H9 (cell line): ENCODE results near the gene TIMELESS. TPM values are rescaled to one million over a fixed set of nuclear protein-coding genes. Genes with fewer than 3 reads are reported as not detected.

ENCODE experiments used
- DNase-seq: peaks from one replicate; pipeline ENCODE4 v3.0.0-alpha.2; 2017
- H2AFZ ChIP-seq: one replicate; pipeline ENCODE4 v1.6.1; 2013; ENCODE audit warnings: mild to moderate bottlenecking, low read length, control low read depth, moderate library complexity
- H2AK5ac ChIP-seq: 2 replicates; pipeline ENCODE4 v1.6.1; 2013; ENCODE audit warnings: low read length, control low read depth, mixed read lengths; ENCODE audit not compliant: insufficient read length
- H2BK120ac ChIP-seq: one replicate; pipeline ENCODE4 v1.6.1; 2013; ENCODE audit warnings: low read depth, mild to moderate bottlenecking, low read length, control low read depth, inconsistent platforms; ENCODE audit not compliant: poor library complexity, severe bottlenecking
- H2BK12ac ChIP-seq: 2 replicates; pipeline ENCODE4 v1.6.1; 2013; ENCODE audit warnings: low read length, control low read depth, mixed read lengths, low read depth; ENCODE audit not compliant: insufficient read length
- H2BK15ac ChIP-seq: 2 replicates; pipeline ENCODE4 v1.6.1; 2013; ENCODE audit warnings: low read depth, low read length, control low read depth
- H2BK20ac ChIP-seq: one replicate; pipeline ENCODE4 v1.6.1; 2013; ENCODE audit warnings: low read depth, mild to moderate bottlenecking, low read length, control low read depth, inconsistent platforms; ENCODE audit not compliant: poor library complexity, severe bottlenecking
- H2BK5ac ChIP-seq: 2 replicates; pipeline ENCODE4 v1.6.1; 2013; ENCODE audit warnings: low read length, control low read depth, mixed read lengths; ENCODE audit not compliant: insufficient read length
- H3K14ac ChIP-seq: 2 replicates; pipeline ENCODE4 v1.6.1; 2013; ENCODE audit warnings: low read length, control low read depth; ENCODE audit not compliant: insufficient read depth
- H3K18ac ChIP-seq: 2 replicates; pipeline ENCODE4 v1.6.1; 2013; ENCODE audit warnings: low read depth, mild to moderate bottlenecking, mixed read lengths, low read length, control low read depth; ENCODE audit not compliant: insufficient read length
- H3K23ac ChIP-seq: 2 replicates; pipeline ENCODE4 v1.6.1; 2013; ENCODE audit warnings: low read length, control low read depth, mixed read lengths, low read depth; ENCODE audit not compliant: insufficient read length
- H3K23me2 ChIP-seq: 2 replicates; pipeline ENCODE4 v1.6.1; 2013; ENCODE audit warnings: low read depth, mild to moderate bottlenecking, mixed read lengths, low read length, control low read depth; ENCODE audit not compliant: insufficient read length, poor library complexity, severe bottlenecking
- H3K27ac ChIP-seq: 2 replicates; pipeline ENCODE4 v1.5.1; 2013; ENCODE audit warnings: low read length, control low read depth, mixed read lengths, low read depth; ENCODE audit not compliant: insufficient read length
- H3K27me3 ChIP-seq: 2 replicates; pipeline ENCODE4 v1.6.1; 2013; ENCODE audit warnings: low read length, control low read depth, inconsistent platforms; ENCODE audit not compliant: insufficient read depth
- H3K4ac ChIP-seq: 2 replicates; pipeline ENCODE4 v1.6.1; 2013; ENCODE audit warnings: low read depth, mild to moderate bottlenecking, control low read depth, inconsistent platforms, low read length, moderate library complexity
- H3K4me1 ChIP-seq: 2 replicates; pipeline ENCODE4 v1.6.1; 2013; ENCODE audit warnings: low read length, control low read depth, inconsistent platforms; ENCODE audit not compliant: insufficient read depth
- H3K4me2 ChIP-seq: 2 replicates; pipeline ENCODE4 v1.6.1; 2013; ENCODE audit warnings: low read length, control low read depth, mixed read lengths; ENCODE audit not compliant: insufficient read length, insufficient read depth
- H3K56ac ChIP-seq: 2 replicates; pipeline ENCODE4 v1.6.1; 2013; ENCODE audit warnings: low read depth, mild to moderate bottlenecking, mixed read lengths, low read length, control low read depth; ENCODE audit not compliant: insufficient read length
- H3K79me1 ChIP-seq: 2 replicates; pipeline ENCODE4 v1.6.1; 2013; ENCODE audit warnings: low read depth, mild to moderate bottlenecking, moderate library complexity, low read length, control low read depth, inconsistent platforms; ENCODE audit not compliant: insufficient read depth, poor library complexity, severe bottlenecking
- H3K79me2 ChIP-seq: 2 replicates; pipeline ENCODE4 v1.6.1; 2013; ENCODE audit warnings: low read length, control low read depth, inconsistent platforms; ENCODE audit not compliant: insufficient read depth
- H3K9ac ChIP-seq: 2 replicates; pipeline ENCODE4 v1.6.1; 2013; ENCODE audit warnings: low read length, control low read depth, mixed read lengths; ENCODE audit not compliant: insufficient read length; ENCODE audit errors: extremely low read depth
- H3K9me3 ChIP-seq: one replicate; pipeline ENCODE4 v1.6.1; 2013; ENCODE audit warnings: low read depth, low read length, inconsistent platforms; ENCODE audit not compliant: control insufficient read depth
- H3T11ph ChIP-seq: one replicate; pipeline ENCODE4 v1.6.1; 2013; ENCODE audit warnings: mild to moderate bottlenecking, low read length, control low read depth, inconsistent platforms
- H4K20me1 ChIP-seq: one replicate; pipeline ENCODE4 v1.6.1; 2013; ENCODE audit not compliant: control insufficient read depth, insufficient read length, insufficient read depth
- H4K5ac ChIP-seq: 2 replicates; pipeline ENCODE4 v1.6.1; 2013; ENCODE audit warnings: low read depth, mild to moderate bottlenecking, mixed read lengths, low read length, control low read depth; ENCODE audit not compliant: insufficient read length
- H4K8ac ChIP-seq: replicated peaks from 2 replicates; pipeline ENCODE4 v1.6.1; 2013; ENCODE audit warnings: low read length, control low read depth, mixed read lengths, low read depth; ENCODE audit not compliant: insufficient read length
- H4K91ac ChIP-seq: 2 replicates; pipeline ENCODE4 v1.6.1; 2013; ENCODE audit warnings: low read depth, mild to moderate bottlenecking, moderate library complexity, mixed read lengths, low read length, control low read depth; ENCODE audit not compliant: insufficient read length
- H3K27ac Mint-ChIP-seq, 3 experiments: 2 replicates in 2 of 3; 3 replicates in 1 of 3; pipeline ENCODE4 v1.8.0; 2020 to 2021; ENCODE audit warnings: mixed read lengths in 3 of 3, mild to moderate bottlenecking in 1 of 3, moderate library complexity in 1 of 3
- H3K27me3 Mint-ChIP-seq: 2 replicates; pipeline ENCODE4 v1.8.0; 2021; ENCODE audit warnings: low read depth, mild to moderate bottlenecking, moderate library complexity, mixed read lengths
- H3K36me3 Mint-ChIP-seq, 3 experiments: 2 replicates in 2 of 3; 3 replicates in 1 of 3; pipeline ENCODE4 v1.8.0; 2020 to 2021; ENCODE audit warnings: low read depth in 3 of 3, mixed read lengths in 3 of 3; ENCODE audit not compliant: insufficient read depth in 1 of 3
- H3K4me1 Mint-ChIP-seq, 2 experiments: 2 replicates each; pipeline ENCODE4 v1.8.0; 2020; ENCODE audit warnings: mixed read lengths in 2 of 2
- H3K4me3 Mint-ChIP-seq, 2 experiments: 2 replicates in 1 of 2; 3 replicates in 1 of 2; pipeline ENCODE4 v1.8.0; 2020 to 2021; ENCODE audit warnings: mild to moderate bottlenecking in 2 of 2, mixed read lengths in 2 of 2, moderate library complexity in 1 of 2
- H3K9me3 Mint-ChIP-seq, 2 experiments: 2 replicates in 1 of 2; 3 replicates in 1 of 2; pipeline ENCODE4 v1.8.0; 2020; ENCODE audit warnings: mild to moderate bottlenecking in 2 of 2, mixed read lengths in 2 of 2, moderate library complexity in 1 of 2
- CTCF ChIP-seq: fragments of 200-600 bp; sonication (generic); conservative IDR thresholded peaks from 3 replicates; pipeline ENCODE4 v1.8.0; 2021; ENCODE audit warnings: antibody characterized with exemption, mild to moderate bottlenecking
- WGBS: extraction: QIAGEN DNeasy Blood & Tissue Kit; methylation state at CpG from one replicate; pipeline ENCODE4 v1.1.7; 2013; ENCODE audit warnings: missing lambda C conversion rate, low lambda C conversion rate, mixed read lengths; ENCODE audit not compliant: insufficient read length; ENCODE audit errors: extremely low coverage; 5-methylcytosine and 5-hydroxymethylcytosine counted together
- total RNA-seq: library from RNA; stranded (reverse); gene quantifications from 2 replicates; pipeline ENCODE4 v1.2.1, GENCODE V29; 2021

The TIMELESS gene
- total RNA-seq, 1 experiment from 2014 or later, result 68.0 TPM

DNA sequence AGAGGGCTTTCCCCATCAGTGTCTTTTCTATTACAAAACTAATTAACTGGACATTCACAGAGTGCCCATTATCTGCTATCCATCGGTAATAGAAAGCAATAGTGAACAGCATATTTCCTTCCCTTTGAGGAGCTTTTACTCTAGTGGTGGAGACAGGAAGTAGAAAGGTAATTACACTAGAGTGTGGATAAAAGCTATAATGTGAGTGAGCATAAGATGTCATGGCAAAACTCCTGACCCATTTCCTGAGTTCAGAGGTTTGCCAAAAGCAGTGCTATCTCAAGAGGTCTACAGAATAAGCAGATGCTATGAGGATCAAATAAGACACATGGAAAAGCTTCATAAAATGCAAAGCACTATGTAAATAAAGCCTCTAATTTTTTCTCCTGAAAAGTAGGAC lies 24.0 kb downstream of the TIMELESS start:
- H3K27me3 Mint-ChIP-seq, result no peaks in the 10 kb centered on the region

More for the DNA sequence above, 24.0 kb downstream of the TIMELESS start:
- Histone ChIP-seq H3K23ac (no peak overlapping the region), H3K23me2 (no peaks in the 10 kb centered on the region), H4K8ac (no peak overlapping the region), H2BK5ac (no peak overlapping the region), H2AFZ (no peak overlapping the region), H3K4ac (no peak overlapping the region), H3K9me3 (no peaks in the 10 kb centered on the region), H3K56ac (no peak overlapping the region), H4K5ac (no peak overlapping the region), H4K20me1 (no peaks in the 10 kb centered on the region), H3K27ac (no peak overlapping the region), H3K9ac (no peak overlapping the region), H3K14ac (no peak overlapping the region), H2BK15ac (no peak overlapping the region), H2AK5ac (no peak overlapping the region), H2BK12ac (no peak overlapping the region), H3K4me2 (no peak overlapping the region), H4K91ac (no peak overlapping the region), H2BK120ac (no peak overlapping the region), H3K4me1 (no peaks in the 10 kb centered on the region), H3K27me3 (no peaks in the 10 kb centered on the region), H3K79me2 (no peaks in the 10 kb centered on the region), H3K79me1 (no peaks in the 10 kb centered on the region), H3K18ac (no peak overlapping the region), H3T11ph (no peak overlapping the region), H2BK20ac (no peak overlapping the region)
- H3K4me1 Mint-ChIP-seq, result no peaks in the 10 kb centered on the region
- peaks cover 44 to 89% (median 78%) of the 10 kb centered on the region in 3 experiments; a peak in 6 of 7 replicates for H3K36me3 Mint-ChIP-seq
- TF ChIP-seq CTCF, result no peak
- WGBS, result no CpG with 5 or more reads among the region's 1 CpG
- DNase-seq, result no peak
- no peak overlapping the region for H3K27ac Mint-ChIP-seq
- H3K9me3 Mint-ChIP-seq, result no peaks in the 10 kb centered on the region
- H3K4me3 Mint-ChIP-seq, result no peak overlapping the region
